ENCODE measurements around the gene PPP3CA.

The PPP3CA gene

GRCh38 chr4:101264993-101265815, 82.1 kb downstream of the PPP3CA start:
- DNase-seq (ENCODE audit: low read depth, low spot score) = no peak
- no peak overlapping the region for H3K9ac ChIP-seq (ENCODE audit: insufficient read length)
- H3K9me3 ChIP-seq (ENCODE audit: low read depth, low read length) = no peaks in the 10 kb centered on the region
- H3K27ac ChIP-seq = no peak overlapping the region
- TF ChIP-seq POLR2AphosphoS5 (IDR thresholded peaks at IDR 0.05; ENCODE audit: borderline replicate concordance, low read depth, low read length) (no peak), FOXP2 (optimal IDR thresholded peaks at IDR 0.05; ENCODE audit: control extremely low read depth, extremely low read length, insufficient read depth) (no peak), EZH2 (IDR thresholded peaks at IDR 0.05) (no peak)
- no peaks in the 10 kb centered on the region for H3K36me3 ChIP-seq (ENCODE audit: insufficient read depth, low read length)
- no peak overlapping the region for H3K4me3 ChIP-seq

- DNase-seq (ENCODE audit: low read depth, low spot score) = no peak
- Histone ChIP-seq H3K9me3 (ENCODE audit: low read depth, low read length) (no peaks in the 10 kb centered on the region), H3K27ac (no peak overlapping the region), H3K9ac (ENCODE audit: insufficient read length) (no peak overlapping the region), H3K4me3 (no peak overlapping the region), H3K36me3 (ENCODE audit: insufficient read depth, low read length) (no peaks in the 10 kb centered on the region)
- no peak for TF ChIP-seq POLR2AphosphoS5 (IDR thresholded peaks at IDR 0.05; ENCODE audit: borderline replicate concordance, low read depth, low read length)
- no peak for TF ChIP-seq EZH2 (IDR thresholded peaks at IDR 0.05)
- no peak for TF ChIP-seq FOXP2 (optimal IDR thresholded peaks at IDR 0.05; ENCODE audit: control extremely low read depth, extremely low read length, insufficient read depth)
Measured at GRCh38 chr4:101264512-101264911, 82.8 kb downstream of the PPP3CA start.

GRCh38 chr4:101262683-101263082, 84.6 kb downstream of the PPP3CA start:
- TF ChIP-seq FOXP2 (optimal IDR thresholded peaks at IDR 0.05; ENCODE audit: control extremely low read depth, extremely low read length, insufficient read depth) (no peak), POLR2AphosphoS5 (IDR thresholded peaks at IDR 0.05; ENCODE audit: borderline replicate concordance, low read depth, low read length) (no peak), EZH2 (IDR thresholded peaks at IDR 0.05) (no peak)
- no peak overlapping the region for H3K27ac ChIP-seq
- no peak overlapping the region for H3K9ac ChIP-seq (ENCODE audit: insufficient read length)
- no peak for DNase-seq (ENCODE audit: low read depth, low spot score)
- H3K36me3 ChIP-seq (ENCODE audit: insufficient read depth, low read length) = no peaks in the 10 kb centered on the region
- H3K9me3 ChIP-seq (ENCODE audit: low read depth, low read length) = no peaks in the 10 kb centered on the region
- no peak overlapping the region for H3K4me3 ChIP-seq

GRCh38 chr4:101259876-101260275, 87.5 kb downstream of the PPP3CA start:
- Histone ChIP-seq H3K4me3 (no peak overlapping the region), H3K9ac (ENCODE audit: insufficient read length) (no peak overlapping the region), H3K27ac (no peak overlapping the region), H3K36me3 (ENCODE audit: insufficient read depth, low read length) (no peaks in the 10 kb centered on the region), H3K9me3 (ENCODE audit: low read depth, low read length) (no peaks in the 10 kb centered on the region)
- TF ChIP-seq POLR2AphosphoS5 (IDR thresholded peaks at IDR 0.05; ENCODE audit: borderline replicate concordance, low read depth, low read length) (no peak), EZH2 (IDR thresholded peaks at IDR 0.05) (no peak), FOXP2 (optimal IDR thresholded peaks at IDR 0.05; ENCODE audit: control extremely low read depth, extremely low read length, insufficient read depth) (no peak)
- DNase-seq (ENCODE audit: low read depth, low spot score) = no peak

- H3K27ac ChIP-seq = no peak overlapping the region
- no peaks in the 10 kb centered on the region for H3K9me3 ChIP-seq (ENCODE audit: low read depth, low read length)
- TF ChIP-seq POLR2AphosphoS5 (IDR thresholded peaks at IDR 0.05; ENCODE audit: borderline replicate concordance, low read depth, low read length) (no peak), FOXP2 (optimal IDR thresholded peaks at IDR 0.05; ENCODE audit: control extremely low read depth, extremely low read length, insufficient read depth) (no peak), EZH2 (IDR thresholded peaks at IDR 0.05) (no peak)
Measured at GRCh38 chr4:101258883-101259282, 88.4 kb downstream of the PPP3CA start.

GRCh38 chr4:101256222-101256621, 91.1 kb downstream of the PPP3CA start:
- TF ChIP-seq POLR2AphosphoS5 (IDR thresholded peaks at IDR 0.05; ENCODE audit: borderline replicate concordance, low read depth, low read length) (no peak), EZH2 (IDR thresholded peaks at IDR 0.05) (no peak), FOXP2 (optimal IDR thresholded peaks at IDR 0.05; ENCODE audit: control extremely low read depth, extremely low read length, insufficient read depth) (no peak)
- no peak for DNase-seq (ENCODE audit: low read depth, low spot score)
- Histone ChIP-seq H3K9ac (ENCODE audit: insufficient read length) (no peak overlapping the region), H3K9me3 (ENCODE audit: low read depth, low read length) (no peaks in the 10 kb centered on the region), H3K36me3 (ENCODE audit: insufficient read depth, low read length) (no peaks in the 10 kb centered on the region), H3K27ac (no peak overlapping the region), H3K4me3 (no peak overlapping the region)

More at GRCh38 chr4:101258883-101259282, 88.4 kb downstream of the PPP3CA start:
- Histone ChIP-seq H3K36me3 (ENCODE audit: insufficient read depth, low read length) (no peaks in the 10 kb centered on the region), H3K4me3 (no peak overlapping the region), H3K9ac (ENCODE audit: insufficient read length) (no peak overlapping the region)
- DNase-seq (ENCODE audit: low read depth, low spot score) = no peak

GRCh38 chr4:101254776-101255175, 92.5 kb downstream of the PPP3CA start:
- H3K36me3 ChIP-seq (ENCODE audit: insufficient read depth, low read length) = no peaks in the 10 kb centered on the region
- no peak for TF ChIP-seq EZH2 (IDR thresholded peaks at IDR 0.05)
- no peak for TF ChIP-seq FOXP2 (optimal IDR thresholded peaks at IDR 0.05; ENCODE audit: control extremely low read depth, extremely low read length, insufficient read depth)
- no peak for TF ChIP-seq POLR2AphosphoS5 (IDR thresholded peaks at IDR 0.05; ENCODE audit: borderline replicate concordance, low read depth, low read length)
- no peak for DNase-seq (ENCODE audit: low read depth, low spot score)
- no peak overlapping the region for H3K9ac ChIP-seq (ENCODE audit: insufficient read length)
- H3K4me3 ChIP-seq = no peak overlapping the region
- H3K9me3 ChIP-seq (ENCODE audit: low read depth, low read length) = no peaks in the 10 kb centered on the region
- no peak overlapping the region for H3K27ac ChIP-seq

GRCh38 chr4:101253121-101253520, 94.2 kb downstream of the PPP3CA start:
- H3K36me3 ChIP-seq (ENCODE audit: insufficient read depth, low read length) = no peaks in the 10 kb centered on the region
- H3K9me3 ChIP-seq (ENCODE audit: low read depth, low read length) = no peaks in the 10 kb centered on the region
- H3K4me3 ChIP-seq = no peak overlapping the region
- TF ChIP-seq POLR2AphosphoS5 (IDR thresholded peaks at IDR 0.05; ENCODE audit: borderline replicate concordance, low read depth, low read length) (no peak), FOXP2 (optimal IDR thresholded peaks at IDR 0.05; ENCODE audit: control extremely low read depth, extremely low read length, insufficient read depth) (no peak), EZH2 (IDR thresholded peaks at IDR 0.05) (no peak)
- H3K9ac ChIP-seq (ENCODE audit: insufficient read length) = no peak overlapping the region
- H3K27ac ChIP-seq = peak overlapping the region; percentile 17; the same call in 1 of the 2 replicates
- DNase-seq (ENCODE audit: low read depth, low spot score) = no peak

Measured in SK-N-MC (cell line).